GM21825 (cell line): Measurements from ENCODE around the gene FAM181A.
A peak's percentile ranks its signal among the peaks of the same experiment; 100 is the strongest.

Experiments
- ATAC-seq: cut with Tn5 transposase; IDR thresholded peaks from one replicate; pipeline ENCODE4 v1.9.1; 2021; ENCODE audit warnings: mild to moderate bottlenecking, moderate library complexity; ENCODE audit not compliant: unreplicated experiment

The FAM181A gene

DNA sequence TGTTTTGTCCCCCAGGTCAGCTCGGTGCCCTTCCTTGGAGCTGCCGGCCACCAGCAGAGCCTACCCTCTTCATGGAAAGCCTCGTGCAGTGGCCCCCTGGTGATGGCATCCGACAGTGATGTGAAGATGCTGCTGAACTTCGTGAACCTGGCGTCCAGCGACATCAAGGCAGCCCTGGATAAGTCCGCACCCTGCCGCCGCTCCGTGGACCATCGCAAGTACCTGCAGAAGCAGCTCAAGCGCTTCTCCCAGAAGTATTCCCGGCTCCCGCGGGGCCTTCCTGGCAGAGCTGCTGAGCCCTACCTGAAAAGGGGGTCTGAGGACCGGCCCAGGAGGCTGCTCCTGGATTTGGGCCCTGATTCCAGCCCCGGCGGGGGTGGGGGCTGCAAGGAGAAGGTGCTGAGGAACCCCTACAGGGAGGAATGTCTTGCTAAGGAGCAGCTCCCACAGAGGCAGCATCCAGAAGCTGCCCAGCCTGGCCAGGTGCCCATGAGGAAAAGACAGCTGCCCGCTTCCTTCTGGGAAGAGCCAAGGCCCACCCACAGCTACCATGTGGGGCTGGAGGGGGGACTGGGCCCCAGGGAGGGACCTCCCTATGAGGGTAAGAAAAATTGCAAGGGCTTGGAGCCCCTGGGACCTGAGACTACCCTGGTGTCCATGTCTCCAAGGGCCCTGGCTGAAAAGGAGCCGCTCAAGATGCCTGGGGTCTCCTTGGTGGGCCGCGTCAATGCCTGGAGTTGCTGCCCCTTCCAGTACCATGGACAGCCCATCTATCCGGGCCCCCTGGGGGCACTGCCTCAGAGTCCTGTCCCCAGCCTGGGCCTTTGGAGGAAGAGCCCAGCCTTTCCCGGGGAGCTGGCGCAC, 1.3 kb downstream of the FAM181A start:
- no peak for ATAC-seq

GRCh38 chr14:93929048-93929535, 1.9 kb downstream of the FAM181A start:
- ATAC-seq, result no peak

DNA sequence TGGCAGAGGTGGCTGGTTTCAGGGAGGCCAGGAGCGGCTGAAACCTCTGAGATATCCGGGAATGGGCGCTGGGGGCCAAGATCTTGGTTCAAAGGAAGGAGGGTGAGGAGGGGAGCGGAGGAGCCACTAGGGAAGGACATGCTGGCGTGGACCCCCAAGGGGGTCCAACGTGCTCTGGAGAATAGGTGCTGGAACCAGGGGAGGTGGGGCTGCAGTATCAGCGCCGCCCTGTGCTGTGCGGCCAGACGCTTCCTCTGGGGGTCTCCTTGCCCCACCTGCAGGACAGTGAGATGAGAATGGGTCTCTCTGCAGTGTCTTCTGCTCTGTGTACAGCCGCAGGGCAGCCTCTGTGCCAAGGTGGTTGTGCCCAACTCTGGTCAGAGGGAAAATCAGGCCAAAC, 2.5 kb downstream of the FAM181A start:
- no peak for ATAC-seq

GRCh38 chr14:93930296-93930988, 3.3 kb downstream of the FAM181A start:
- ATAC-seq, result no peak

- no peak for ATAC-seq
These were observed 3.8 kb downstream of the FAM181A start for GRCh38 chr14:93930989-93931307.

DNA sequence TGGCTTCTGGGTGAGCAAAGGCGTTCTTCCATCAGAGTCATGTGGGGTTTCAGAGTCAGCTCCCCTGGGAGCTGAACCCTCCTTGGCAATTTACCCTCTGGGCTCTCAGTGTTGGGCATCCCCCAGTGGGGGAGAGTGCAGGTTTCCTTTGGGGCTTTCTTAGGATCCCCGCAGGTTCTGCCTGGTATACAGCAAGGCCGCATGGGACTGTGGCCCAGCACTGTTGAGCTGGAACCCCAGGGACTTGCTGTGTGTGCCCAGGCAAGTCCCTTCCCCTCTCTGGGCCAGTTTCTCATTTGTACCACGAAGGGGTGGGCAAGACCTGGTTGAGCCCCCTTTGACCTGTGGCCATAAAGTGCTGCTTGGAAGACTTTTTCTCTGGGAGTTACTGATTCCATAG, 5.5 kb downstream of the FAM181A start:
- ATAC-seq, result no peak

DNA sequence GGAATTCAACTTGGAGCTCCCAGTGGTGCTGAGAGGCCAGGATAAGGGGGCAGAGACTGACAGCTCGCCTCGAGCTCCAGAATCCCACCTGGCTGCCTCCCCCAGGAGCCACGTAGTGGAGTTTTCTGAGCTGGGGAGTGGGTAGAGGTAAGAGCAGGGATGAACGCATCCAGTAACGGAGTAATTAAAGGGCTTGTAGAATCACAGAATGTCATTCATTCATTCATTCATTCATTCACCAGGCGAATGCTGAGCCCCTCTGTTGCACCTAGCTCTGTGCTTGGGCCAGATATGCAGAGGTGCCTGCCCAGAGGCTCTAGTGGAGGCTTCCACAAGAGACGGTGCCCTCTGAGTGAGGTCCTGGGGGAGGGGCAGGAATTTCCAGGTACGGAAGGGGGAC, 8.1 kb downstream of the FAM181A start:
- no peak for ATAC-seq

- no peak for ATAC-seq
These were observed 9.1 kb downstream of the FAM181A start for GRCh38 chr14:93936245-93936644.

GRCh38 chr14:93936926-93937325, 9.8 kb downstream of the FAM181A start:
- no peak for ATAC-seq

DNA sequence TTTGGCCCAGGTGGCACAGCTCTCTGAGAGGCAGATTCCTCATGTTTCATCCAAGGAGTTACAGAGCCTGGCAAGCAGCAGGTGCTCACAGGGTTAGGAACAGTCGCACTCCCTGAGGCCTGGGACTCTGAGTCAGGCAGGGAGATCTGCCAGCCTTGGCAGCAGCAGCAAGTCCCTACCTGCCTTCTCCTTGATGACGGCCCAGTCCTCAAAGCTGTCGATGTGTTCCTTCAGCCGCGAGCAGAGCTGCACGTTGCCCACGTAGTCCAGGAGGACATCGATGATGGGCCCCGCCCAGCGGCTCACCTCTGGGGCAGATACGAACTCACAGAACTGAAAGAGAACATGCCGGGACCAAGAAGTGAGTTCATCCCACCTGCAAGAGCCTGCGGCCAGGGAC, 10.4 kb downstream of the FAM181A start:
- no peak for ATAC-seq

DNA sequence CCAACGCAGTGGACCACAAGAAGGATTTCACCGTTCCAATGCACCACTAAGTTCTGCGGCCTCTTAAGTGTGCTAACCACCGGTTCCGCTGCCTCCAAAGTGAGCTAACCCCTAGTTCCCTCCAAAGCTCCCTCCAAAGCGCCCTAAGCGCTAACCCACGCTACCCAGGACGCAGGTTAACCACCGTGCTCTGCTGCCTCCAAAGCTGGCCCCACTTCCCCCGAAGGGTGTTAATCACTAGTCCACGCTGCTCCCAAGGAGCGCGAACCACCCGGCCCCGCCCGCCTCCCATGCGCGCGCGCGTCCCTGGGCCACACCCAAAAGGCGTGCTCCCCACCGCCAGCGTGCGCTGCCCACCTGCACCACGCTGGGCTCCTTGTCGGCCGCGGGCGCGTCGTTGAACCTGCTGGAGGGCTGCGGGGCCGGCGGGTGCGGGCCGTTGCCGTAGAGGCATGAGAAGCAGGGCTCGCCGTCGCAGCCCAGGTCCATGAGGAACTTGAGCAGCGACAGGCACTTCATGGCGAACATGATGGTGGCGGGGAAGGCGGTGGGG, 11.7 kb downstream of the FAM181A start:
- no peak for ATAC-seq

DNA sequence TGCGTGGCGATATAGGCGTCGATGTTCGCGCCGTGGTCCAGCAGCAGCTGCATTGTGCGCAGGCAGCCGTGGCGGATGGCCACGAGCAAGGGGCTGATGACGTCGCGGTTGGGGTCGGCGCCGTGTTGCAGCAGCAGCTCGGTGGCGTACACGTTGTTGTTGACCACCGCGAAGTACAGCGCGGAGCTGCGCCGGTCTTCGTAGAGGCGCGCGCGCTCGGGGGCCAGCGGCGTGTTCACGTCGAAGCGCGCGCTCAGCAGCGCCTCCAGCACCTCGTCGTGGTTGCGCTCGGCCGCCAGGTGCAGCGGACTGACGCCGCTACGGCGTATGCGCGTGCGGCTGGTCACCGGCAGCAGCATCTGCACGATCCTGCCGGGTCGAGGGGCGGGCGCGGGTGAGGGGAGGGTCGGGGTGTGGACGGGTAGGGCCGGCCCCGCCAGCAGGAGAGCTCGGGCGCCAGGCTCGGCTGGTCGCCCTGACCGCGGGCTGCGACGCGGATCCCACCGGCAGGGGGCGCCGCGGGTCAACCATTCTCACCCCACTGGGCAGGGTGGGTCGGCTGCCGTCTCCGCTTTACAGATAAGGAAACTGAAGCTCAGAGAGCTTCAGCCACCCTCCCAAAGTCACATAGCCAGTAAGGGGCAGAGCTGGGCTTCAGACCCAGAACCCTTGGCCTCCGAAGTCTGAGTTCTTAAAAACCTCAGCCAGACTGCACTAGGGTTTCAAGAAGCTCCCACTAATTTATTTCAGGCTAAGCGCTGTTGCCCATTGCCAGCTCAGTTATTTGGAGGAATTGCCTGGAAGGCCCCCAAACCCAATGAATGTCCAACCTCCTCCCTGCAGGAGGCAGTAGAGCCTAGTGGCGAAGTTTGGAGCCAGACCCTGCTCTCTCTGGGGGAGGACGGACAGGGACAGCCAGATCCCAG, 12.4 kb downstream of the FAM181A start:
- peak; percentile 84 for ATAC-seq

GRCh38 chr14:93940437-93940836, 13.3 kb downstream of the FAM181A start:
- ATAC-seq, result no peak

GRCh38 chr14:93941293-93941910, 14.3 kb downstream of the FAM181A start:
- ATAC-seq, result no peak

DNA sequence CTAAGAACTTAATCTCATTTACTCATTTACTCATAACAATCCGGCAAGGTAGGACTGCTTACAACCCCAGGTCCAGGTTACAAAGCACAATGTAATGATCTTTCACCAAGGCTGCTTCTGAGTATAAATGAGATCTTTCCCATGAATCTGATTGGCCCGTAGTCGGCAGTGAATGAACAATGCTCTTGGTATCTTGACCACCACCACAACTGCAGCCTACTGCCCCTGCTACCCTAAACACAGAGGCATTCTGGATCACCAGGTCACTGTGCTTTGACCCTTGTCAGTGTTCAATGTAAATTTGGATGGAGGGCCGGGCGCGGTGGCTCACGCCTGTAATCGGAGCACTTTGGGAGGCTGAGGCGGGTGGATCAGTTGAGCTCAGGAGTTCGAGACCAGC, 15.9 kb downstream of the FAM181A start:
- ATAC-seq, result no peak

GRCh38 chr14:93943930-93944329, 16.8 kb downstream of the FAM181A start:
- no peak for ATAC-seq

DNA sequence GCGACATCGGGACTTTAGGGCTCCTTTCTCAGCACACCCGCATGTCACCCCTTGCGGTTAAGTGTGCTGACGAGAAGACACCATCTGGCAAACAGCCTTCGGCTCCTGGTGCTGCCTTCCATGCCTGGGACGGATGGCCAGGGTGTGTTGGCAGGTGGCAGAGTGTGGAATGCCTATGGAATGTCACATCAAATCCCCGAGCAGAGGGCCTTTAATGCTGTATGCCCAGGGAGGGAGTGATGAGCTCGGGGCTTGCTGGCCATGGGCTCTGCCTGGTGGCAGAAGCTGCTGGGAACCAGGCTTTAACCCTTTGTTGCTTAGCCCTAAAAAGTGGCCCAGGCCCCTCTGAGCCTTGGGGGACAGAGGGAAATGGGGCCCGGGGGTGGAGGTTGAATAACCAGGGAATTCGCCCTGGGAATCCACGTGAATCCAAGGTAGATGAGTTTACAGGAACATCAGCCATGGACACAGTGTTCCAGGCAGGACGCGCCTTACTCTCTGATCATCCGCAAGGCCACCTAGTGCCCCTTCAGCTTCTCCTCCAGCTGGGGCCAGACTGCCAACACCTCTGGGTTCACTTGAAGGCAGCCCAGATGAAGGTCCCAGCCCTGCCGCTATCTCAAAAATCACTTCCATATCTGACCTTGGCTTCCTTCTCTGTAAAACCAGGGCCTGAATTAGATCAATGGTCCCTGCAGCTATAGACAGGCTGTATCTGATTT, 17.4 kb downstream of the FAM181A start:
- ATAC-seq, result no peak

GRCh38 chr14:93945070-93945399, 17.9 kb downstream of the FAM181A start:
- no peak for ATAC-seq

DNA sequence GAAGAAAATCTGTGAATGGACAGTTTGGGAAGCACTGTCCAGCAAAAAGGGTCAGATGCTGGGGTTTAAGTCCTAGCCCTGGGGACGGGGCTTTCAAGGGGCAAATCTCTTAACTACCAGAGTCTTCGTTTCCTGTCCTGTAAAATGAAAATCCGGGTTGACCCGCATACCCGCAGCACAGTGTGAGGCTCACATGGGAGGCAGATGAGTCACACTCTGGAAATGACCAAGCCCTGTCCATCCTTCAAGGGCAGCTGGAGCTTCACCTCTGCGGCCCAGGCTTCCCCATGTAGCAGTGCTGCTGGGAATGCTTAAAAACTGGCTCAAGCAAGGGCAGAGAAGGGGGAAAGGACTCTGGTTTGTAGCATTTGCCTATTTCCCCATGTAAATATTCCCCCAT, 19.0 kb downstream of the FAM181A start:
- ATAC-seq, result no peak

DNA sequence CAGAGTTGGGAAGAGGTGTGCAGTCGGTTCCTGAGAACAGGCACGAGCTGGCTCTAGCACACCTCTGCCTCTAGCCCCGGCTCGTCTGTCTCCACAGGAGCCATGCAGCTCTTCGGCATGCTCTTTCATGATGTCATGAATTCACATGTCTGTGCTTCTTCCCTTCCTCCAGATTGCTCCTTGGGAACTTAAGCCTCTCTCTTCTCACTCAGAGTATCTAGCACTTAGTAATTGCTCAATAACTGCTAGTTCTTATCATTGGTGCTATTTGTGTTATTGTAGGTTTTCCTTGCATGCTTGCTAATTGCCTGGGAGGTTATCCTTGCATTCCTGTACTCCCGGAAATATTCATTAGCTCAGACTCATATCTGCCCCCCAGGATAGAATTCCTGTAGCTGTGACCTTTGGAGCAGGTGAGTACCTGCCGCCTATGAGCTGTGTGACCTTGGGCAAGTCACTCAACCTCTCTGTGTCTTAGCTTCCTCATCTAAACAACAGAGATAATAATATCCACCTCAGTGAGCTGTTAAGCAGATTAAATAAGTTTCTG, 19.5 kb downstream of the FAM181A start:
- ATAC-seq, result no peak
